HUES48 (cell line): Measurements from ENCODE around the gene KCNMA1.

Experiments
- H3K27ac ChIP-seq: one replicate; pipeline ENCODE4 v1.7.0; 2013; ENCODE audit warnings: low read depth, low read length, inconsistent platforms
- H3K27me3 ChIP-seq: 2 replicates; pipeline ENCODE4 v1.6.1; 2013; ENCODE audit warnings: mild to moderate bottlenecking, low read length; ENCODE audit not compliant: control insufficient read depth, insufficient read depth
- H3K36me3 ChIP-seq: 2 replicates; pipeline ENCODE4 v1.6.1; 2013; ENCODE audit warnings: low read length; ENCODE audit not compliant: control insufficient read depth, insufficient read depth
- H3K4me1 ChIP-seq: 2 replicates; pipeline ENCODE4 v1.6.1; 2013; ENCODE audit warnings: mild to moderate bottlenecking, low read length; ENCODE audit not compliant: control insufficient read depth, insufficient read depth
- H3K4me3 ChIP-seq: 2 replicates; pipeline ENCODE4 v1.5.1; 2013; ENCODE audit warnings: mild to moderate bottlenecking, low read depth, low read length
- H3K9ac ChIP-seq: 2 replicates; pipeline ENCODE4 v1.6.1; 2013; ENCODE audit warnings: mild to moderate bottlenecking, low read depth, low read length, moderate library complexity
- H3K9me3 ChIP-seq: 2 replicates; pipeline ENCODE4 v1.6.1; 2013; ENCODE audit warnings: low read length; ENCODE audit not compliant: control insufficient read depth, insufficient read depth

The KCNMA1 gene

GRCh38 chr10:77400033-77400432, 237.6 kb downstream of the KCNMA1 start:
- H3K4me3 ChIP-seq, result no peak overlapping the region
- peaks cover 4% of the 10 kb centered on the region; the same call in 1 of the 2 replicates for H3K4me1 ChIP-seq
- no peaks in the 10 kb centered on the region for H3K9me3 ChIP-seq
- no peaks in the 10 kb centered on the region for H3K27me3 ChIP-seq
- H3K36me3 ChIP-seq, result no peaks in the 10 kb centered on the region
- H3K27ac ChIP-seq, result no peak overlapping the region
- no peak overlapping the region for H3K9ac ChIP-seq

DNA sequence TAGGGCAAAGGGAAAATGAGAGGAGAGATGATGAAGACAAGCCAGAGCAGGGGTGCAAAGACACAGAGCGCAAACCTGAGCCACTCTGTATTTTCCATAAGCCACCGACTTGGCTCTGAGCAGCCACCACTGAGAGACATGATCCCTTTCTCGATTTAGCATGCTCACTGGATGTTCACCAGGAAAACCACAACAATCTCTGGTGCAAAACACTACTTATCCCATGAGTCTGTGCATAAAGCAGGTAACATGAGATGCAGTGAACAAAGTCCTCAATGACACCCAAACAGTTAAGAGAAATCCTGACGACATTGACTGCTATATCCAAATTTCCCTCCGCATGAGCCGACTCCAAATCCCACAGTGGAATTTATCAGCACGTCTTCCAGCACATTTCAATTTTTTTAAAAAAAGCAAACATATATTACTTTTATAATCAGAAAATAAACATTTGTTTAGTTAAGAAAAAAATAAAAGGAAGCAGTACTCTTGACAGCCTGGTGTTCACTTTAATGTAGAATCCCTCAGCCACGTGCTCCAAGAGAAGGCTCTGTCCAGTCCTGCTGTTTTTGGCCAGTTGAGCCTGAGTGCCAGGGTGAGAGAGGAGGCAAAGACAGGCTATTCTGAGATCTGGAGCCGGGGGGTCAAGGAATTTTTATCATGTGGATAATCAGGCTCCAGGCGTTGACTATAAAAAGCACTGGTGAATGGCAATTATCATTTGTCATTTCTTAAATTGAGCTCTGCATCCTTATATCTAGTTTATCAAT, 238.4 kb downstream of the KCNMA1 start:
- Histone ChIP-seq H3K36me3 (no peaks in the 10 kb centered on the region), H3K9me3 (no peaks in the 10 kb centered on the region), H3K27me3 (no peaks in the 10 kb centered on the region)

GRCh38 chr10:77398558-77398957, 239.1 kb downstream of the KCNMA1 start:
- Histone ChIP-seq H3K36me3 (no peaks in the 10 kb centered on the region), H3K4me1 (no peaks in the 10 kb centered on the region), H3K27ac (no peak overlapping the region), H3K4me3 (no peak overlapping the region), H3K9ac (no peak overlapping the region), H3K27me3 (no peaks in the 10 kb centered on the region), H3K9me3 (no peaks in the 10 kb centered on the region)

More for the DNA sequence above, 238.4 kb downstream of the KCNMA1 start:
- Histone ChIP-seq H3K4me1 (no peaks in the 10 kb centered on the region), H3K4me3 (no peak overlapping the region), H3K9ac (no peak overlapping the region), H3K27ac (no peak overlapping the region)

GRCh38 chr10:77397103-77397502, 240.5 kb downstream of the KCNMA1 start:
- Histone ChIP-seq H3K36me3 (no peaks in the 10 kb centered on the region), H3K4me1 (no peaks in the 10 kb centered on the region), H3K27me3 (no peaks in the 10 kb centered on the region), H3K27ac (no peak overlapping the region), H3K9me3 (no peaks in the 10 kb centered on the region), H3K9ac (no peak overlapping the region), H3K4me3 (no peak overlapping the region)

GRCh38 chr10:77396290-77396689, 241.3 kb downstream of the KCNMA1 start:
- Histone ChIP-seq H3K36me3 (no peaks in the 10 kb centered on the region), H3K4me3 (no peak overlapping the region), H3K4me1 (peaks cover 5% of the 10 kb centered on the region), H3K27ac (no peak overlapping the region), H3K27me3 (no peaks in the 10 kb centered on the region), H3K9ac (no peak overlapping the region), H3K9me3 (no peaks in the 10 kb centered on the region)

DNA sequence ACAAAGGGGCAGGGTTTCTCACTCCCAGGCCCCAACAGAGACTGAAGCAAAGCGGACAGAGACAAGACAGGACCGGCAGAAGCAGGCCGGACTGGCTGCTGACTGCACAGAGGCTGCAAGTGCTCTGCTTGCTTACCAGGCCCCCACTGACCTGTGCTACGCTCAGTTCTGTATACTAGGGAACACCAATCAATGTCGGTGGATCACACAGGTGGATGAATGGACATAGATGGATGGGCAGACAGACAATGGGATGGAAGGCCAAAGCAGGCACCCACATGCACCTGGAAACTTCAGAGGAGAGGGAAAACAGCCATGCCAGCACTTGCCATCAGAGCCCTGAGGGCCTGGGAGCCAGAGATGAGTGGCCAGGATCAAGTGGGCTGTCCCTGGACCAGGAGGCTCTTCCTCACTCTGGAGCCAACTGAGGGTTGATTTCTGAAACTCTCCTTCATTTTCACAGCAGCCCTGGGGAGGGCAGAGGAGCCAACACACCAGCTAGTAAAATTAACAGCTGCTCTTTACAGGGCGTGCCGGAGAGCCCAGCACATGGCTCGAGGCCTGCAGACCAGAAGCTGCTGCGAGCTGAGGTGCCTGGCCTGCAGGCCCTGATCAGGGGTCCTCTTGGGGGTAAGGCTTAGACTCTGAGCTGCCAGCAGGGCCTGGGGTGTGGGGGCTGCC, 243.6 kb downstream of the KCNMA1 start:
- H3K9me3 ChIP-seq, result no peaks in the 10 kb centered on the region
- H3K36me3 ChIP-seq, result no peaks in the 10 kb centered on the region
- H3K4me1 ChIP-seq, result peaks cover 13% of the 10 kb centered on the region
- H3K27me3 ChIP-seq, result no peaks in the 10 kb centered on the region
- H3K27ac ChIP-seq, result no peak overlapping the region
- no peak overlapping the region for H3K9ac ChIP-seq
- H3K4me3 ChIP-seq, result no peak overlapping the region

- Histone ChIP-seq H3K4me1 (peaks cover 18% of the 10 kb centered on the region), H3K9me3 (no peaks in the 10 kb centered on the region), H3K27ac (no peak overlapping the region), H3K4me3 (no peak overlapping the region), H3K36me3 (no peaks in the 10 kb centered on the region), H3K27me3 (no peaks in the 10 kb centered on the region), H3K9ac (no peak overlapping the region)
Measured at GRCh38 chr10:77393411-77393810, 244.2 kb downstream of the KCNMA1 start.

- Histone ChIP-seq H3K36me3 (no peaks in the 10 kb centered on the region), H3K4me3 (no peak overlapping the region), H3K27ac (no peak overlapping the region), H3K9ac (no peak overlapping the region), H3K9me3 (no peaks in the 10 kb centered on the region), H3K27me3 (no peaks in the 10 kb centered on the region), H3K4me1 (peaks cover 24% of the 10 kb centered on the region)
Measured at GRCh38 chr10:77392851-77393250, 244.8 kb downstream of the KCNMA1 start.

- no peaks in the 10 kb centered on the region for H3K27me3 ChIP-seq
- H3K36me3 ChIP-seq, result no peaks in the 10 kb centered on the region
- H3K4me3 ChIP-seq, result no peak overlapping the region
- H3K9me3 ChIP-seq, result no peaks in the 10 kb centered on the region
- no peak overlapping the region for H3K9ac ChIP-seq
- H3K27ac ChIP-seq, result no peak overlapping the region
- H3K4me1 ChIP-seq, result peaks cover 25% of the 10 kb centered on the region
Measured at GRCh38 chr10:77392236-77392721, 245.3 kb downstream of the KCNMA1 start.

DNA sequence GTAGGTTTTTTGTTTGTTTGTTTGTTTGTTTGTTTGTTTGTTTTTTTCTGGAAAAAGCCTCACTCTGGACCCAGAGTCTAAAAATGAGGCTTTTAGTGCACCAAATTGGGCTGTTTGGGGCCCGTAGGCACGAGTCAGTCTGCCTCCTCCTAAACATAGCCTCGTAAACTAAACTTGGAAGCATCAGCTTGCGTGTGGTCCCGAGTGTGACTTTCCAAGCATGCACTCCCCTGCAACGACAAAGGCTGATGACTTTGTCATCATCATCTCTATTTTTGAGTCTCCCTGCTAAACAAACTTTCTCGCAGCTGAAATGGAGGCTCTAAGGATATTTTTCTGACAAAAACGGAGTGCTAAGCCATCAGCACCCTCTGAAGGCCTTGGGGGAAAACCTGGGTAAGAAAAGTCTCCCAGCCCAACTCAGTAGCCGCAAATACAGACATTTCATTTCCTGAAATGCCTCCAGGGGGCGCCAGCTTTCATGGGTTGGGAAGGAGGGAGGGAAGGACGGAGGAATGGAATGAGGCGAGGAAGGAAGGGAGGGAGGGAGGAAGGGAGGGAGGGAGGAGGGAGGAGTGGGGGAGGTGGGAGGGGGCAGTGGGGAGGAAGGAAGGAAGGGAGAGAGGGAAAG, 245.9 kb downstream of the KCNMA1 start:
- no peaks in the 10 kb centered on the region for H3K9me3 ChIP-seq
- no peak overlapping the region for H3K27ac ChIP-seq
- H3K27me3 ChIP-seq, result no peaks in the 10 kb centered on the region
- H3K4me1 ChIP-seq, result peaks cover 30% of the 10 kb centered on the region
- no peak overlapping the region for H3K4me3 ChIP-seq
- H3K36me3 ChIP-seq, result no peaks in the 10 kb centered on the region
- no peak overlapping the region for H3K9ac ChIP-seq

DNA sequence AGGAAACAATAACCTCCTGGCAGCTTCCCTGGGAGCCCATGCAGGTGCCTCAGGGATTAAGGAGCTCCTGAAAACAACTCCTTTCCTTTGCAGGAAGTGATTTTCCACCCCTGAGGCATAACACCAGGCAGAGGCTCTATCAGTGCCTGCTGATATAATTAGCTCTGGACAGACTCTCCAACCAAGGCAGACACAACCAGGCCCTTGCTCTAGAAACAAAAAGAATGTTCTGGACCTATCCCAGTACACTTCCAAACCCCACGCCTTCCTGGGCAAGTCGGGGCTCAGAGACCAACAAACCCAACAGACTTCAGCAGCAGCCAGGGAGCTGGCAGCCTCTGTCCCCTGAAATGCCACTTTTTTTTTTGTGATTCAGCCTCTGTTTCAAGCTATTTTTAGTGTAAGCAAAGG, 247.1 kb downstream of the KCNMA1 start:
- Histone ChIP-seq H3K27ac (no peak overlapping the region), H3K4me3 (no peak overlapping the region), H3K9me3 (no peaks in the 10 kb centered on the region), H3K9ac (no peak overlapping the region), H3K4me1 (peaks cover 34% of the 10 kb centered on the region), H3K36me3 (no peaks in the 10 kb centered on the region), H3K27me3 (no peaks in the 10 kb centered on the region)
